HS-5 (cell line): ENCODE results near the gene FAM174B.

Source experiments
- DNase-seq: peaks from one replicate; pipeline ENCODE4 v3.0.0-alpha.2; 2012; ENCODE audit warnings: low read depth

FAM174B gene

DNA sequence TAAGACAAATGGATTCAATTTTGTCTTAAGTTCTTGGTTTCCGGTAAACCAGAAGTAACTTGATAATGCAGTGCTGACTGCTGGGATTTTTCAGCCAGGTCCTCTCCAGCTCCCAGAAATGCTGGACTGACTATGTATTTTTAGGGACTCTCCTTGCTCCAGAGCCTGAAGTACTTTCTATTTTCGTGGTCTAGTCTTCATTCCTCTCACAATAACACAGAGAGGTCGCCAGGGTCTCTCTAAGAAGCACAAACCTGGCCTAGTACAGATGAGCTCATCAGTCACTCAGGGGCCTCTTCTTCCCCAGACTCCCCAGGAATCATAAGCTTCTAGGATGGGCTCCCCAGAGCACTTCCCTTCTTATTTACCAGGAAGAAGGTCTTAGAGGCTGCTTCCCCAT is 85.8 kb downstream of the FAM174B start:
- no peak for DNase-seq
